Activated naive CD8-positive, alpha-beta T cell treated with anti-CD3 and anti-CD28 coated beads, Interleukin-2, amount 10 ng/mL, durations not matched to agents 7 days and 5 days (primary cell): ENCODE results near the gene THRB. TPM values are rescaled to one million over a fixed set of nuclear protein-coding genes. Genes with fewer than 3 reads are reported as not detected.

Experiments used
- ATAC-seq: fragments of 150-1000 bp; cut with Tn5 transposase; one replicate; pipeline ENCODE4 v1.10.0; 2021; ENCODE audit warnings: low read depth, moderate library complexity
- POLR2A ChIA-PET: fragments of 350-600 bp; sonication (Branson Sonifier 250); formaldehyde crosslinking; loops from one replicate; lab custom pipeline; 2021; ENCODE audit warnings: antibody characterized with exemption; lab: Charles Lee
- DNase-seq: peaks from one replicate; pipeline ENCODE4 v3.0.0; 2021
- H3K27ac Mint-ChIP-seq: one replicate; pipeline ENCODE4 v1.8.0; 2022; ENCODE audit warnings: mild to moderate bottlenecking, mixed read lengths
- H3K27me3 Mint-ChIP-seq: one replicate; pipeline ENCODE4 v1.8.0; 2022; ENCODE audit warnings: mild to moderate bottlenecking, moderate library complexity, mixed read lengths
- H3K36me3 Mint-ChIP-seq: one replicate; pipeline ENCODE4 v1.8.0; 2021; ENCODE audit warnings: mild to moderate bottlenecking, mixed read lengths
- H3K4me1 Mint-ChIP-seq: one replicate; pipeline ENCODE4 v1.8.0; 2021; ENCODE audit warnings: mixed read lengths
- H3K4me3 Mint-ChIP-seq: one replicate; pipeline ENCODE4 v1.8.0; 2022; ENCODE audit warnings: mild to moderate bottlenecking, moderate library complexity, mixed read lengths
- H3K9me3 Mint-ChIP-seq: one replicate; pipeline ENCODE4 v1.8.0; 2021; ENCODE audit warnings: mixed read lengths
- total RNA-seq, 2 experiments: library from RNA; stranded (reverse); gene quantifications; one replicate each; pipeline ENCODE4 v1.2.3, GENCODE V29; 2021

THRB gene
- total RNA-seq, 2 experiments from 2014 or later = not detected

DNA sequence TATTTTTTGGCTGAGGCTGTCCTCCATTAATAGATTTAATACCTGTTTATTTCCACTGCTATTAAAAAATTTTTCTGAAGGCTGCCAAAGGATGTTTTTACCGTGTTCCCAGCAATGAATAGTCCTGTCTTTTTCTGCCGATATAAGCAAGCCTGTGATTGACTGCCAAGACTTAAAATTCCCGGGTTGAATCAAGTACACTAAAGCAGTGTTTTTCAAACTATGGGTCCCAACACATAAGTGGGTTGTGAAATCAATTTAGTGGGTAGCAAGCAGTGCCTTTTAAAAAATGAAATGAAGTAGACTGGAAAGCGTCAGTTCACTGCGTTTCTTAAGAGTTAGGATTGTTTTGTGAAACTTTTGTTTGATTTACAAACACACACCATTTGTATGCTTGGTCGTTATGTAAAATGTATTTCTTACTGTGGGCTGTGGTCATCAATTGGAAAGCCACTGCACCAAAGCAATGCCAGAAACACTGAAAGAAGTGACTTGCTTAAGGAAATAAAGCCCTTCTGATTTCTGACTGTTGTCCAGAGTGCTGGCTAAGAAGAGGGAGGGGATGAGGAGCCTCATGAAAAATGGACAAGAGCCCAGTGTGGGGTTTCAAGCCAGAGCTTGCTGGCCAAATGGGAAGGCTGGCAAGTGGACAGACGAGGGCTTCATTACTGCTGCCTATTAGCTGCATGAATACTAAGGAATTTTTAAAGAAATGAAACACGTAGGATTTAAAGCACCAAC lies 206.0 kb downstream of the THRB start:
- POLR2A ChIA-PET = no interaction called here
- Mint-ChIP-seq H3K27ac (no peak overlapping the region), H3K4me3 (no peak overlapping the region), H3K27me3 (no peaks in the 10 kb centered on the region), H3K36me3 (no peaks in the 10 kb centered on the region), H3K9me3 (no peaks in the 10 kb centered on the region), H3K4me1 (no peaks in the 10 kb centered on the region)
- DNase-seq (no peak), ATAC-seq (no peak)

GRCh38 chr3:24287755-24288450 lies 206.7 kb downstream of the THRB start:
- no peak overlapping the region for H3K4me3 Mint-ChIP-seq
- no peaks in the 10 kb centered on the region for H3K4me1 Mint-ChIP-seq
- H3K27me3 Mint-ChIP-seq = no peaks in the 10 kb centered on the region
- POLR2A ChIA-PET = no interaction called here
- H3K9me3 Mint-ChIP-seq = no peaks in the 10 kb centered on the region
- DNase-seq (no peak), ATAC-seq (no peak)
- H3K36me3 Mint-ChIP-seq = no peaks in the 10 kb centered on the region
- no peak overlapping the region for H3K27ac Mint-ChIP-seq

- Mint-ChIP-seq H3K4me1 (no peaks in the 10 kb centered on the region), H3K27ac (no peak overlapping the region), H3K36me3 (no peaks in the 10 kb centered on the region), H3K4me3 (no peak overlapping the region), H3K9me3 (no peaks in the 10 kb centered on the region), H3K27me3 (no peaks in the 10 kb centered on the region)
- POLR2A ChIA-PET = no interaction called here
- DNase-seq (no peak), ATAC-seq (no peak)
These were observed 208.2 kb downstream of the THRB start for GRCh38 chr3:24286405-24286804.

DNA sequence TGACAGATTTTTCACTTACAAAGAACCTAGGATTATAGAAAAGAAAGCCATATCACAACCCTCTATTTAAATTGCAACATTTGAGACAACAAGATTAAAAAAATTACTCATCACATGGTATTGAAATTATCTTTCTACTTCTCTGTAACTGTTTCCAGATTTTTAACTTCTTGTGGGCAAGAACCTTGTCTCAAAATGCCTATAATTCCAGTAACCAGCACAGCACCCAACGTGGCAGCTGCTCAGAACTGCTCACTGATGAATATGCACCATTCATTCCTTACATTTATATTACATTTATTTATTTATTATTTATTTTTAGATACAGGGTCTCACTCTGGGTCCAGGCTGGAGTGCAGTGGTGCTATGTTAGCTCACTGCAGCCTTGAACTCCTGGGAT lies 216.1 kb downstream of the THRB start:
- no peak overlapping the region for H3K4me3 Mint-ChIP-seq
- no peak overlapping the region for H3K27ac Mint-ChIP-seq
- no peak for DNase-seq
- no peak for ATAC-seq
- H3K36me3 Mint-ChIP-seq = no peaks in the 10 kb centered on the region
- peaks cover 1% of the 10 kb centered on the region for H3K9me3 Mint-ChIP-seq
- POLR2A ChIA-PET = no interaction called here
- no peaks in the 10 kb centered on the region for H3K4me1 Mint-ChIP-seq
- peaks cover 2% of the 10 kb centered on the region for H3K27me3 Mint-ChIP-seq

DNA sequence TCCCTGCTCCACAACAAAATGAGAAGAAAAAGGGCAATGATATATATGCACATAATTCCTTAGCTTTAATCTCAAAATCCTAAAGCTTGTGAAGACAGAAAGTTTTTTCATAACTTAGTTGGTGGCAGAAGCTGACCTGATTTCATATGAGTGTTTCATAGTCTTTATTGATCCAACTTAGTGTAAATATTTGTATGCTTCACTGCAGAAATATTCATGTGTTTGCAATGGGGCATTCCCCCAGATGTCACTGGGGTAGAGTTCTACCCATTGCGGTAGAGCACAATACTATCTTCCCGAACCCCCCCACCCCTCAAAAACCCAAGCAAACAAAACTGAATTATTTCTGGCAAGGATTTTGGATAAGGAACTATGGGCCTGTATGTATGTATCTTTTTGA lies 221.2 kb downstream of the THRB start:
- Mint-ChIP-seq H3K36me3 (no peaks in the 10 kb centered on the region), H3K4me1 (no peaks in the 10 kb centered on the region)
- POLR2A ChIA-PET = no interaction called here

GRCh38 chr3:24272875-24273274 lies 221.8 kb downstream of the THRB start:
- no peak for DNase-seq
- Mint-ChIP-seq H3K4me3 (no peak overlapping the region), H3K4me1 (no peaks in the 10 kb centered on the region), H3K27me3 (peaks cover 4% of the 10 kb centered on the region), H3K36me3 (no peaks in the 10 kb centered on the region), H3K9me3 (no peaks in the 10 kb centered on the region), H3K27ac (no peak overlapping the region)
- no peak for ATAC-seq
- POLR2A ChIA-PET = no interaction called here

More for the DNA sequence above, 221.2 kb downstream of the THRB start:
- Mint-ChIP-seq H3K9me3 (no peaks in the 10 kb centered on the region), H3K4me3 (no peak overlapping the region), H3K27me3 (peaks cover 4% of the 10 kb centered on the region), H3K27ac (no peak overlapping the region)
- no peak for ATAC-seq
- DNase-seq = no peak

DNA sequence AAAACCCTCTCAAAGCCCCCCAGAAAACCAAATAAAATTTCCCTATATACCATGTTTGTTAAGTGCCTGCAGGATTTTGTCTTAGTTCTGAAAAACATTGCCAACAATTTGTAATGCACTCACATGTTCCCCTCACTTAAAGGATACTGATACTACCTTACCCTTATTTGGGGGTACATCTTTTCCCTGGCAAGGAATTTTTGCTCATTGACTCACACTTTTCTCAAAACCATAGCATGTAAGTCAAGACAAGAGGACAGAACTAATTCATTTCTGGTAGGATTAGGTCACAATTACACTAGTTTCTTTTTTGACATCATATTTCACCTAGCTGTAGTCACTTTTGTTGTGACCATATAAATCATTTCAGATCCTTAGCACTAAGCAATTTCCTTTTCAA lies 222.2 kb downstream of the THRB start:
- Mint-ChIP-seq H3K27me3 (peaks cover 9% of the 10 kb centered on the region), H3K36me3 (no peaks in the 10 kb centered on the region), H3K9me3 (no peaks in the 10 kb centered on the region), H3K27ac (no peak overlapping the region), H3K4me3 (no peak overlapping the region), H3K4me1 (no peaks in the 10 kb centered on the region)
- POLR2A ChIA-PET = no interaction called here
- ATAC-seq (no peak), DNase-seq (no peak)

DNA sequence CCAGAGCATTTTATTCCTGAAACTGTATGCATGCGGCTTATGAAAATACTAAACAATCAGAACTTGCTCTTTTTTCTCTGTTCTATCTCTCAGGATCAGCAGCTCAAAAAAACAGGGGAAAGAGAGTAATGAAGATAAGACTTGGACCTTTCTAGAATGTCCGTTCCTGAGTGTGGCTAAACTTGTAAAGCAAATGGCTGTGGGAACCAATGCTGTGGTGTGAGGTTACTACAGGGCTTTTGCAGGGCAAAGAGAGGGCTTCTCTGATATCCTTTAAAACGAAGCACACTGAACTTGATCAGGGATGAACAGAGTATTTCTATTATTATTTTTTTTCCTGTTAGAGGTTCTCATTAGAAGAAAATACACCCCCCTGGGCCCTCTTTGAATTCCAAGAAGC lies 223.4 kb downstream of the THRB start:
- POLR2A ChIA-PET = no interaction called here
- H3K27me3 Mint-ChIP-seq = peaks cover 13% of the 10 kb centered on the region
- H3K36me3 Mint-ChIP-seq = no peaks in the 10 kb centered on the region
- ATAC-seq (no peak), DNase-seq (no peak)
- H3K27ac Mint-ChIP-seq = no peak overlapping the region
- H3K9me3 Mint-ChIP-seq = no peaks in the 10 kb centered on the region
- H3K4me3 Mint-ChIP-seq = no peak overlapping the region
- no peaks in the 10 kb centered on the region for H3K4me1 Mint-ChIP-seq

GRCh38 chr3:24270744-24271143 lies 223.9 kb downstream of the THRB start:
- H3K27ac Mint-ChIP-seq = no peak overlapping the region
- no peak overlapping the region for H3K4me3 Mint-ChIP-seq
- ATAC-seq (no peak), DNase-seq (no peak)
- POLR2A ChIA-PET = no interaction called here
- no peaks in the 10 kb centered on the region for H3K4me1 Mint-ChIP-seq
- no peaks in the 10 kb centered on the region for H3K9me3 Mint-ChIP-seq
- H3K36me3 Mint-ChIP-seq = no peaks in the 10 kb centered on the region
- H3K27me3 Mint-ChIP-seq = peaks cover 13% of the 10 kb centered on the region

DNA sequence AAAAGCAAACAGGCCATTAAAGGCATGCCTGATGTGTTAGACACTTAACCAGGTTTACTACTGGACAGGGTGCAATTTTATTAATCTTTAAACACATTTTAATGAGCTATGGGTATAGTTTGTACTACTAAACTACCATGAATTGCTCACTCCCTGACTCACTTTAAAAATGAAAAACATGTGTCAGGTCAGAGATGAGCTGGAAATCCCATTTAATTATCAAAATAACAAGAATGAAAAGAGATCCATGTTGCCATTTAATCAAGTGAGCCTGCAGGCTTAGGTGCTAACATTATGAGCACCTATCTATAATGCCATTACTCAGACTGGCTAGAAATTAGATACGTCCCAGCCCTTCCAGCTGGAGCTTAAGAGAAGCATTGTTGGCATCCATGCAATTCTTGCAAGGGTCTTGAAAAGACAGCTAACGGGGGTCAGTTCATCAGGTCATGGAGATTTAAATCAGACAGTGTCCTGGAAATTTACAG lies 224.4 kb downstream of the THRB start:
- POLR2A ChIA-PET = no interaction called here
- ATAC-seq (no peak), DNase-seq (no peak)
- no peaks in the 10 kb centered on the region for H3K36me3 Mint-ChIP-seq
- no peak overlapping the region for H3K4me3 Mint-ChIP-seq
- peaks cover 13% of the 10 kb centered on the region for H3K27me3 Mint-ChIP-seq
- H3K9me3 Mint-ChIP-seq = no peaks in the 10 kb centered on the region
- no peak overlapping the region for H3K27ac Mint-ChIP-seq
- H3K4me1 Mint-ChIP-seq = no peaks in the 10 kb centered on the region

- POLR2A ChIA-PET = no interaction called here
- DNase-seq (no peak), ATAC-seq (no peak)
- Mint-ChIP-seq H3K4me3 (no peak overlapping the region), H3K9me3 (no peaks in the 10 kb centered on the region), H3K36me3 (no peaks in the 10 kb centered on the region), H3K27ac (no peak overlapping the region), H3K4me1 (no peaks in the 10 kb centered on the region), H3K27me3 (peaks cover 12% of the 10 kb centered on the region)
These were observed 229.9 kb downstream of the THRB start for GRCh38 chr3:24264748-24265158.

GRCh38 chr3:24264011-24264410 lies 230.6 kb downstream of the THRB start:
- Mint-ChIP-seq H3K4me1 (no peaks in the 10 kb centered on the region), H3K9me3 (no peaks in the 10 kb centered on the region), H3K27ac (no peak overlapping the region), H3K36me3 (no peaks in the 10 kb centered on the region), H3K27me3 (peaks cover 12% of the 10 kb centered on the region), H3K4me3 (no peak overlapping the region)
- no peak for DNase-seq
- POLR2A ChIA-PET = no interaction called here
- no peak for ATAC-seq

- H3K4me1 Mint-ChIP-seq = no peaks in the 10 kb centered on the region
- H3K27me3 Mint-ChIP-seq = peaks cover 12% of the 10 kb centered on the region
- H3K36me3 Mint-ChIP-seq = no peaks in the 10 kb centered on the region
- DNase-seq (no peak), ATAC-seq (no peak)
- no peak overlapping the region for H3K27ac Mint-ChIP-seq
- POLR2A ChIA-PET = no interaction called here
- no peaks in the 10 kb centered on the region for H3K9me3 Mint-ChIP-seq
- H3K4me3 Mint-ChIP-seq = no peak overlapping the region
These were observed 231.5 kb downstream of the THRB start for GRCh38 chr3:24263069-24263668.

DNA sequence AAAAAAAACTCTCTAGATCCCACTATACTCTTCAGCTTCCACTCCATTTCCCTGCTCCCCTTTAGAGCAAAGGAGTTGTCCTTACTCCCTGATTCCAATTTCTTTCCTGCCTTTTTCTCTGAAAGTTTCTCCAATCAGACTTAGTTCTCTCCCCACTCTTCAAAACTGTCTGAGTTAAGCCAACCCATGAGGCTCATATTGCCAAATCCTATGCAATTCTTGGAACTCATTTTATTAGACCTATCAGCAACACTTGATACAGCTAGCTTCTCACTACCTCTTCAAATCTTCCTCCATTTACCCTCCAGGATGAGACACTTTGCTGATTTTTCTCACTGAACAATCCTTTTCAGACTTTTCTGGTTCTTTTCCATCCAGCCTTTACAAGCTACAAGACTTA lies 233.1 kb downstream of the THRB start:
- Mint-ChIP-seq H3K27ac (no peak overlapping the region), H3K9me3 (no peaks in the 10 kb centered on the region), H3K4me1 (no peaks in the 10 kb centered on the region), H3K36me3 (no peaks in the 10 kb centered on the region), H3K27me3 (peaks cover 4% of the 10 kb centered on the region), H3K4me3 (no peak overlapping the region)
- no peak for DNase-seq
- ATAC-seq = no peak
- POLR2A ChIA-PET = no interaction called here
